ENCODE data around the gene CNN2. TPM values are rescaled to one million over a fixed set of nuclear protein-coding genes. Genes with fewer than 3 reads are reported as not detected.

The CNN2 gene
- total and polyA plus RNA-seq, 2 of the 13 experiments (the other 11 are each of a cell fraction or from before 2014, with no cell fraction given), result 63.6 to 70.0 TPM

- H3K27me3 ChIP-seq (ENCODE audit: control insufficient read depth in 1 of 2, insufficient read depth in 2 of 2, low read length in 2 of 2), result no peaks in the 10 kb centered on the region
- TF ChIP-seq SETDB1 (CRISPR knock-in tag; IDR thresholded peaks at IDR 0.05; ENCODE audit: borderline replicate concordance), result no peak
- no peak for TF ChIP-seq TEF (CRISPR knock-in tag; IDR thresholded peaks at IDR 0.05)
- TF ChIP-seq ZNF274 (CRISPR knock-in tag; IDR thresholded peaks at IDR 0.05), result no peak
- TF ChIP-seq FOXO4 (CRISPR knock-in tag; conservative IDR thresholded peaks at IDR 0.05), result 0 out of 2 replicates have a peak, but pooled peaks have one; percentile 58
- FAIRE-seq (no peak), ATAC-seq (no peak), DNase-seq (ENCODE audit: low spot score) (no peak)
- intact Hi-C loops (cut with micrococcal nuclease; ENCODE audit: unreplicated experiment) (loop anchor here (10.0 kb wide), 1 partner anchor 208 kb away; no protein-coding TSS in a partner anchor), in situ Hi-C loops (cut with HindIII; ENCODE audit: extremely low pct_ligation_motif_present, low pct_unique_long_range_greater_than_20kb) (no loop called here)
- ChIA-PET POLR2A (interaction anchor here (1.0 to 2.2 kb wide), 2 partner anchors 8 to 40 kb away, joined by 3 to 14 read pairs; partner anchors contain the start of gene WDR18), CTCF (ENCODE audit: low intra/inter-chr PET ratio, low total read pairs) (no interaction called here)
- no peaks in the 10 kb centered on the region for H3K79me2 ChIP-seq (ENCODE audit: insufficient read depth, low read length)
- H4K20me1 ChIP-seq (ENCODE audit: insufficient read depth, low read length), result peaks cover 6% of the 10 kb centered on the region; the same call in 1 of the 2 replicates
- H3K4me2 ChIP-seq (ENCODE audit: low read depth, low read length), result peak overlapping the region; percentile 58
- peak overlapping the region; percentile 41 for H3K9ac ChIP-seq (ENCODE audit: insufficient read depth, low read depth, low read length)
- no peak overlapping the region for H2AFZ ChIP-seq (ENCODE audit: low read length)
- no peaks in the 10 kb centered on the region for H3K9me3 ChIP-seq (ENCODE audit: low read length)
- WGBS (ENCODE audit: low lambda C conversion rate), result 85% methylated on average over 12 of the region's 13 CpGs
- no TSS peak for BruUV-seq (replicated peaks)
- H3K36me3 ChIP-seq (replicated peaks in 1 of 2; ENCODE audit: control insufficient read depth in 1 of 2, insufficient read depth in 2 of 2, low read length in 2 of 2), result peaks cover 12 to 28% of the 10 kb centered on the region in 2 experiments
- peaks cover 43% of the 10 kb centered on the region for H3K4me1 ChIP-seq (ENCODE audit: insufficient read depth, low read length)
- peak overlapping the region in 1 of 3 experiments; percentile 46; a peak in 1 of 6 replicates for H3K4me3 ChIP-seq (replicated peaks in 1 of 3; ENCODE audit: insufficient read depth in 1 of 3, low read depth in 2 of 3, low read length in 3 of 3)
- H3K27ac ChIP-seq (ENCODE audit: extremely low read length, insufficient read depth, low read length), result peak overlapping the region; percentile 86
Measured at GRCh38 chr19:992670-993055, 33.7 kb upstream of the CNN2 start.

GRCh38 chr19:993361-993830 lies 33.0 kb upstream of the CNN2 start:
- 13% methylated on average over 5 of the region's 17 CpGs for WGBS (ENCODE audit: low lambda C conversion rate)
- peaks cover 6% of the 10 kb centered on the region; the same call in 1 of the 2 replicates for H4K20me1 ChIP-seq (ENCODE audit: insufficient read depth, low read length)
- peaks cover 43% of the 10 kb centered on the region for H3K4me1 ChIP-seq (ENCODE audit: insufficient read depth, low read length)
- no TSS peak for BruUV-seq (replicated peaks)
- H3K79me2 ChIP-seq (ENCODE audit: insufficient read depth, low read length), result no peaks in the 10 kb centered on the region
- H3K36me3 ChIP-seq (replicated peaks in 1 of 2; ENCODE audit: control insufficient read depth in 1 of 2, insufficient read depth in 2 of 2, low read length in 2 of 2), result peaks cover 10 to 23% of the 10 kb centered on the region in 2 experiments; a peak in 4 of 5 replicates
- H3K27ac ChIP-seq (ENCODE audit: extremely low read length, insufficient read depth, low read length), result peak overlapping the region; percentile 86
- H3K9ac ChIP-seq (ENCODE audit: insufficient read depth, low read depth, low read length), result peak overlapping the region; percentile 41
- peak overlapping the region; percentile 58 for H3K4me2 ChIP-seq (ENCODE audit: low read depth, low read length)
- H3K4me3 ChIP-seq (replicated peaks in 1 of 3; ENCODE audit: insufficient read depth in 1 of 3, low read depth in 2 of 3, low read length in 3 of 3), result peak overlapping the region in 1 of 3 experiments; percentile 54; a peak in 2 of 6 replicates
- no peaks in the 10 kb centered on the region for H3K9me3 ChIP-seq (ENCODE audit: low read length)
- H3K27me3 ChIP-seq (ENCODE audit: control insufficient read depth in 1 of 2, insufficient read depth in 2 of 2, low read length in 2 of 2), result peaks cover 0 to 2% of the 10 kb centered on the region in 2 experiments; a peak in 3 of 5 replicates
- FAIRE-seq (peak; percentile 93), DNase-seq (ENCODE audit: low spot score) (peak; percentile 85), ATAC-seq (peak; percentile 83)
- intact Hi-C loops (cut with micrococcal nuclease; ENCODE audit: unreplicated experiment) (loop anchor here (10.0 kb wide), 1 partner anchor 209 kb away; no protein-coding TSS in a partner anchor), in situ Hi-C loops (cut with HindIII; ENCODE audit: extremely low pct_ligation_motif_present, low pct_unique_long_range_greater_than_20kb) (no loop called here)
- POLR2A ChIA-PET, result interaction anchor here (1.0 to 2.2 kb wide), 2 partner anchors 9 to 41 kb away, joined by 3 to 14 read pairs; partner anchors contain the start of gene WDR18
- CTCF ChIA-PET (ENCODE audit: low intra/inter-chr PET ratio, low total read pairs), result no interaction called here
- no peak overlapping the region for H2AFZ ChIP-seq (ENCODE audit: low read length)
- peak; percentile 78; the same call in 1 of the 2 replicates for TF ChIP-seq ZBTB7B (CRISPR knock-in tag; IDR thresholded peaks at IDR 0.05)
- 0 out of 2 replicates have a peak, but pooled peaks have one; percentile 21 for TF ChIP-seq SP4 (CRISPR knock-in tag; IDR thresholded peaks at IDR 0.05)
- no peak for TF ChIP-seq CENPT (CRISPR knock-in tag; IDR thresholded peaks at IDR 0.05; ENCODE audit: low read depth)
- TF ChIP-seq ZNF276 (CRISPR knock-in tag; IDR thresholded peaks at IDR 0.05; ENCODE audit: low read depth), result no peak
- no peak for TF ChIP-seq ELK4 (CRISPR knock-in tag; IDR thresholded peaks at IDR 0.05; ENCODE audit: borderline replicate concordance)
- TF ChIP-seq ZNF841 (CRISPR knock-in tag; IDR thresholded peaks at IDR 0.05; ENCODE audit: borderline replicate concordance), result no peak
- no peak for TF ChIP-seq NCOA1 (CRISPR knock-in tag; IDR thresholded peaks at IDR 0.05)
- no peak for TF ChIP-seq RFXAP (CRISPR knock-in tag; IDR thresholded peaks at IDR 0.05; ENCODE audit: borderline replicate concordance)

Data from HepG2 (cell line).